Osteoblast (primary cell): ENCODE measurements around the gene AOAH. TPM values are rescaled to one million over a fixed set of nuclear protein-coding genes. Genes with fewer than 3 reads are reported as not detected.

Experiments used
- DNase-seq: peaks from one replicate; pipeline ENCODE4 v3.0.0; 2011; ENCODE audit warnings: low spot score, mixed read lengths; ENCODE audit not compliant: insufficient read length; ENCODE audit errors: missing footprints
- H2AFZ ChIP-seq: 2 replicates; pipeline ENCODE4 v1.6.0; 2011; ENCODE audit warnings: mild to moderate bottlenecking, low read length
- H3K27ac ChIP-seq: 2 replicates; pipeline ENCODE4 v1.5.1; 2011; ENCODE audit warnings: mild to moderate bottlenecking, low read depth, low read length, moderate library complexity
- H3K27me3 ChIP-seq: 2 replicates; pipeline ENCODE4 v1.6.0; 2012; ENCODE audit warnings: mild to moderate bottlenecking, control low read depth, inconsistent platforms, low read length, moderate library complexity; ENCODE audit not compliant: insufficient read depth
- H3K36me3 ChIP-seq: 2 replicates; pipeline ENCODE4 v1.5.1; 2011; ENCODE audit warnings: mild to moderate bottlenecking, low read length, control low read depth, moderate library complexity; ENCODE audit not compliant: insufficient read depth
- H3K4me1 ChIP-seq: 2 replicates; pipeline ENCODE4 v1.5.1; 2011; ENCODE audit warnings: mild to moderate bottlenecking, low read length, control low read depth, moderate library complexity; ENCODE audit not compliant: insufficient read depth
- H3K4me2 ChIP-seq: 2 replicates; pipeline ENCODE4 v1.6.0; 2011; ENCODE audit warnings: mild to moderate bottlenecking, low read length; ENCODE audit not compliant: insufficient read depth
- H3K4me3 ChIP-seq: fragments of 200-600 bp; sonication (generic); 3 replicates; pipeline ENCODE4 v1.5.1; 2012; ENCODE audit warnings: mild to moderate bottlenecking, low read length, inconsistent platforms; ENCODE audit not compliant: insufficient read depth
- H3K79me2 ChIP-seq: 2 replicates; pipeline ENCODE4 v1.6.0; 2012; ENCODE audit warnings: mild to moderate bottlenecking, low read length, control low read depth, inconsistent platforms; ENCODE audit not compliant: insufficient read depth
- H3K9me3 ChIP-seq: 2 replicates; pipeline ENCODE4 v1.5.1; 2011; ENCODE audit warnings: low read depth, low read length, control low read depth
- H4K20me1 ChIP-seq: 2 replicates; pipeline ENCODE4 v1.6.0; 2012; ENCODE audit warnings: mild to moderate bottlenecking, low read length, control low read depth; ENCODE audit not compliant: insufficient read depth
- CTCF ChIP-seq: IDR thresholded peaks from 2 replicates; pipeline ENCODE4 v1.5.1; 2011; ENCODE audit warnings: mild to moderate bottlenecking, low read depth, low read length, moderate library complexity; ENCODE audit errors: extremely low read depth
- total RNA-seq: library from RNA; depleted of rRNA; stranded (reverse); fragments of >200 nt; gene quantifications from 2 replicates; pipeline ENCODE4 v1.2.3, GENCODE V29; 2012

Gene AOAH
- total RNA-seq, 1 donor: under 0.01 TPM

- Histone ChIP-seq H3K79me2 (no peaks in the 10 kb centered on the region), H2AFZ (no peak overlapping the region), H3K36me3 (no peaks in the 10 kb centered on the region), H3K4me1 (no peaks in the 10 kb centered on the region), H3K4me2 (no peak overlapping the region), H3K27ac (no peak overlapping the region), H4K20me1 (no peaks in the 10 kb centered on the region), H3K27me3 (no peaks in the 10 kb centered on the region), H3K4me3 (no peak overlapping the region), H3K9me3 (no peaks in the 10 kb centered on the region)
- TF ChIP-seq CTCF: no peak
- DNase-seq: no peak
These were observed 134.9 kb downstream of the AOAH start for GRCh38 chr7:36589391-36589790.

GRCh38 chr7:36583318-36583717 lies 141.0 kb downstream of the AOAH start:
- Histone ChIP-seq H3K4me1 (no peaks in the 10 kb centered on the region), H3K79me2 (no peaks in the 10 kb centered on the region), H3K4me3 (no peak overlapping the region), H3K4me2 (no peak overlapping the region), H3K9me3 (no peaks in the 10 kb centered on the region), H3K36me3 (no peaks in the 10 kb centered on the region), H2AFZ (no peak overlapping the region), H4K20me1 (no peaks in the 10 kb centered on the region), H3K27ac (no peak overlapping the region), H3K27me3 (no peaks in the 10 kb centered on the region)
- no peak for TF ChIP-seq CTCF
- no peak for DNase-seq

- Histone ChIP-seq H2AFZ (no peak overlapping the region), H3K4me2 (no peak overlapping the region), H3K9me3 (no peaks in the 10 kb centered on the region), H4K20me1 (no peaks in the 10 kb centered on the region), H3K79me2 (no peaks in the 10 kb centered on the region), H3K36me3 (no peaks in the 10 kb centered on the region), H3K27ac (no peak overlapping the region), H3K4me3 (no peak overlapping the region), H3K27me3 (peaks cover 1% of the 10 kb centered on the region), H3K4me1 (no peaks in the 10 kb centered on the region)
- TF ChIP-seq CTCF: no peak
- DNase-seq: no peak
These were observed 148.5 kb downstream of the AOAH start for GRCh38 chr7:36575832-36576231.

- Histone ChIP-seq H3K4me3 (no peak overlapping the region), H3K9me3 (no peaks in the 10 kb centered on the region), H3K27me3 (peaks cover 3% of the 10 kb centered on the region), H3K79me2 (no peaks in the 10 kb centered on the region), H4K20me1 (no peaks in the 10 kb centered on the region), H2AFZ (no peak overlapping the region), H3K4me2 (no peak overlapping the region), H3K27ac (no peak overlapping the region), H3K36me3 (no peaks in the 10 kb centered on the region), H3K4me1 (no peaks in the 10 kb centered on the region)
- DNase-seq: no peak
- TF ChIP-seq CTCF: no peak
These were observed 151.2 kb downstream of the AOAH start for GRCh38 chr7:36573066-36573465.
